Fibroblast of upper back skin (primary cell): ENCODE data around the gene PDK1.

Source experiments
- DNase-seq: peaks from one replicate; pipeline ENCODE4 v3.0.0-alpha.2; 2013

Gene PDK1

DNA sequence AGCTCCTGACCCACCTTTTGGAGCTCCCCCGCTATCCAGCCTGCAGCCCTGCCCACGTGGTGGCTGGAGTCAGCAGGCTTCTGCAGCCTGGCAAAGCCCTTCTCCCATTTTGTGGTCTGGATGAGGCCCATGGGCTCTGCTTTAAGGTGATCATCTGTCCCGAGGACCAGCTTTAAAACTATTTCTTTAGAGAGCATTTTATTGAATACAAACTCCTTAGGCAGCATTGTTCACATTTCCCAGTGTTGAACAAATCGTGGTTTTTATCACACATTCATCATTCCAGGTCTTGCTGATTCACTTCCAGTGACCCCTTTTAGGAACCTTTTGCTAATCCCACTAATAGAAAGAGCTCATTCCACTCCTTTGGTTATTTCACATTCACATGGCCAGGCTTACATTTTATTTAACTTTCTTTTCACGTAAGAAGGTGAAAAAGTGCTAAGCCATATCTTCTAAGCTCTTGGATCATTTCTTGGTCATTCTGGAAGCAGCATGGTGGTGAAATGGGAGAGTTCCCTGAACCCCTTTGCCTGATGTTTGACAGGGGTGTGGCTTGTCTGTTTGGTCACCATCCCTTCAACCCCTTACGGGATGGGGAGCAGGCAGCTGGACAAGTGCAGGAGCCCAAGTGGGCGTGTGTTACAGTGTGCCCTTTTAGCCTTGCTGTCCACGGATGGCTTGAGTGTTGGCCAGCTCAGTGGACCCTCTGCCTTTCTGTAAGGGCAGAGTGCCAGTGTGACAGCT is 99.4 kb downstream of the PDK1 start:
- DNase-seq, result peak; percentile 90

DNA sequence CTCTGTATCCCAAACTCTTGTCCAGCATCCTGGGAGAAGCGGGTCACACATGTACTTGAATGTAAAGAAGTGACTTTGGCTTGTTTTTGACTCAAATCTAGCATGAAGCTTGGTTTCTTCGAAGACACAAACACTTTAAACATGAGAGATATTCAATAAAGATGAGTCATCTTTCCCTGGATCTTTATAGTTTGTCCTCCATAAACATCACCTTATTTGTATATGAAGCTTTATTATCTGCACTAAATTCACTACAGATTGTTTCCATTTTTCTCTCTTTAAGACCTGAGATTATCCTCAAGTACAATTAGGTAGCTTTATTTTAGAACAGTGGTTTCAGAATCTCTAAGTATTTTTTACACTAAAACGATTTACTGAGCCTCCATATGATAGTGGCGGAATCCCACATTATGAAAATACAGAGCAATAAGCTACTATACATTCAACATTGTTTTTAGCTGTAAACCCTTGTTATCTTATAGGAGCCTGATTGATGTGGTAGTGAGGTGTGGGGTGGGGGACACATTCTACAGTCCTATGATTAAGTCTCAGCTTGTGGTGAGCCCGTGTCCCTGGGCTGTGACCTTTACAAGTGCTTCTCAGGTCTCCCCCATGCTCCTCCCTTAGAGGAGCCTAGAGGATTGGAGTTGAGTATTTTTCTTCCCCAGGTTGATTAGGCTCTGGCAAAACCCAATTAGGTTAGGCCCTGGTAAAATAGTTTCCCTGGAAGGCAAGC is 100.1 kb downstream of the PDK1 start:
- DNase-seq, result no peak
